Left renal cortex interstitium (tissue), 4 donors: ENCODE measurements around the gene PUSL1. TPM values are rescaled to one million over a fixed set of nuclear protein-coding genes. Genes with fewer than 3 reads are reported as not detected.

Source experiments
- DNase-seq, 4 donors: peaks; one replicate each; pipeline ENCODE4 v3.0.0-alpha.2; 2013; ENCODE audit warnings: low read depth in 4 of 4, low spot score in 2 of 4, missing footprints in 1 of 4
- polyA plus RNA-seq, 4 donors: library from polyadenylated mRNA; unstranded; fragments of 120-200 nt; gene quantifications; one replicate each; pipeline ENCODE4 v1.2.1, GENCODE V29; 2013; ENCODE audit not compliant: insufficient read length in 4 of 4

PUSL1 gene
- 10 to 100 TPM in 2 of 4 donors, 1 to 10 TPM in 2; 7.3 to 12.4 (median 10.7) TPM for polyA plus RNA-seq

GRCh38 chr1:1307923-1308755, at the start of gene PUSL1, which contains the start of gene ACAP3:
TSS of gene PUSL1 (plus strand) at chr1:1308597. CDS start at chr1:1308644, 47 bp downstream.
TSS of gene ACAP3 (minus strand) at chr1:1307930. CDS start at chr1:1307815, 115 bp downstream.
- DNase-seq, result peak; percentile 68 to 79 (median 78)

- no peak for DNase-seq
Measured at GRCh38 chr1:1259119-1259488, 49.3 kb upstream of the PUSL1 start.

GRCh38 chr1:1259540-1259939, 48.9 kb upstream of the PUSL1 start:
- DNase-seq, result no peak

GRCh38 chr1:1259951-1260600, 48.3 kb upstream of the PUSL1 start:
- DNase-seq, result no peak

GRCh38 chr1:1260843-1261560, 47.4 kb upstream of the PUSL1 start:
- no peak for DNase-seq

GRCh38 chr1:1262071-1262470, 46.3 kb upstream of the PUSL1 start:
- DNase-seq, result no peak

GRCh38 chr1:1262758-1263157, 45.6 kb upstream of the PUSL1 start:
- no peak for DNase-seq

GRCh38 chr1:1264026-1264425, 44.4 kb upstream of the PUSL1 start:
- no peak for DNase-seq

- DNase-seq, result no peak
Measured at GRCh38 chr1:1264868-1265272, 43.5 kb upstream of the PUSL1 start.

- no peak for DNase-seq
Measured at GRCh38 chr1:1267488-1268283, 40.7 kb upstream of the PUSL1 start.

- DNase-seq, result no peak
Measured at GRCh38 chr1:1268284-1268682, 40.1 kb upstream of the PUSL1 start.

GRCh38 chr1:1270813-1271212, 37.6 kb upstream of the PUSL1 start:
- no peak for DNase-seq

GRCh38 chr1:1272341-1273208, 35.8 kb upstream of the PUSL1 start:
- no peak for DNase-seq

GRCh38 chr1:1273209-1273511, 35.2 kb upstream of the PUSL1 start:
- no peak for DNase-seq

GRCh38 chr1:1273512-1274298, 34.7 kb upstream of the PUSL1 start, which contains the start of gene UBE2J2:
TSS of gene UBE2J2 (minus strand) at chr1:1273854. CDS start at chr1:1267992, 5,862 bp downstream.
- peak in 3 of 4 donors; percentile 67 to 79 (median 73) for DNase-seq

- DNase-seq, result no peak
Measured at GRCh38 chr1:1274299-1274930, 34.0 kb upstream of the PUSL1 start.

GRCh38 chr1:1274931-1275431, 33.4 kb upstream of the PUSL1 start:
- no peak for DNase-seq

GRCh38 chr1:1275836-1276235, 32.6 kb upstream of the PUSL1 start:
- no peak for DNase-seq
